Gastrocnemius medialis (tissue), 4 donors: ENCODE results near the gene ELOF1. TPM values are rescaled to one million over a fixed set of nuclear protein-coding genes. Genes with fewer than 3 reads are reported as not detected.

Experiments used
- ATAC-seq, 2 donors: fragments of 150-250 bp; one replicate each; pipeline ENCODE4 v1.9.1; 2016
- DNase-seq, 2 donors: peaks; one replicate each; pipeline ENCODE4 v3.0.0-alpha.2; 2019
- H3K27ac ChIP-seq, 4 donors: fragments of 200-600 bp; sonication (generic); 1 replicate in 1 of 4; 2 replicates in 3 of 4; pipeline ENCODE4 v1.5.1; 2016 to 2018; ENCODE audit warnings: mild to moderate bottlenecking in 2 of 4, moderate library complexity in 1 of 4
- H3K27me3 ChIP-seq, 3 donors: fragments of 200-600 bp; sonication (generic) in 2 of 3; 1 replicate in 1 of 3; 2 replicates in 2 of 3; pipeline versions ENCODE4 v1.5.1 to v1.6.0; 2016 to 2019; ENCODE audit warnings: mild to moderate bottlenecking in 1 of 3, moderate library complexity in 1 of 3
- H3K36me3 ChIP-seq, 2 donors: fragments of 200-600 bp; sonication (generic) in 1 of 2; one replicate each; pipeline ENCODE4 v1.5.1; 2017 to 2018
- H3K4me1 ChIP-seq, 2 donors: fragments of 200-600 bp; sonication (generic) in 1 of 2; one replicate each; pipeline ENCODE4 v1.5.1; 2016 to 2017; ENCODE audit warnings: mild to moderate bottlenecking in 2 of 2
- H3K4me3 ChIP-seq, 4 donors: fragments of 200-600 bp; sonication (generic) in 3 of 4; 1 replicate in 1 of 4; 2 replicates in 3 of 4; pipeline ENCODE4 v1.5.1; 2016 to 2019; ENCODE audit warnings: mild to moderate bottlenecking in 2 of 4
- H3K9me3 ChIP-seq, 3 donors: fragments of 200-600 bp; sonication (generic) in 2 of 3; 1 replicate in 1 of 3; 2 replicates in 2 of 3; pipeline ENCODE4 v1.5.1; 2016 to 2019
- POLR2A ChIP-seq, 2 donors: fragments of 450-650 bp; IDR thresholded peaks; one replicate each; pipeline ENCODE4 v1.6.1; 2017; ENCODE audit warnings: antibody characterized with exemption in 2 of 2, mild to moderate bottlenecking in 2 of 2, moderate library complexity in 2 of 2
- in situ Hi-C, 4 donors: fragments of 200-750 bp; cut with MboI; loops; one replicate each; pipeline versions ENCODE4 v1.15.0 to v1.8.0; 2017; ENCODE audit warnings: low sequenced_read_pairs in 4 of 4
- intact Hi-C: fragments of 100-400 bp; cut with DNase I; formaldehyde crosslinking; loops from one replicate; pipeline ENCODE4 v1.15.1; 2023; ENCODE audit warnings: low total_unique reads
- total RNA-seq, 4 donors: library from RNA; depleted of rRNA; stranded (reverse); fragments of >200 nt; gene quantifications; one replicate each; pipeline versions ENCODE4 v1.1.0 to v1.2.3, GENCODE V29; 2016
- TF ChIP-seq, protein P1 (sequence below), 5 experiments: fragments of 450-650 bp in 3 of 5; fragments of 200-600 bp in 2 of 5; sonication (generic) in 2 of 5; IDR thresholded peaks in 4 of 5; conservative IDR thresholded peaks in 1 of 5; 1 replicate in 4 of 5; 2 replicates in 1 of 5; pipeline ENCODE4 v1.5.1; 2016 to 2019; ENCODE audit warnings: antibody characterized with exemption in 5 of 5, mild to moderate bottlenecking in 3 of 5, moderate library complexity in 3 of 5

The ELOF1 gene
- total RNA-seq, 4 donors from 2014 or later: 21.5 to 37.5 (median 27.2) TPM

DNA sequence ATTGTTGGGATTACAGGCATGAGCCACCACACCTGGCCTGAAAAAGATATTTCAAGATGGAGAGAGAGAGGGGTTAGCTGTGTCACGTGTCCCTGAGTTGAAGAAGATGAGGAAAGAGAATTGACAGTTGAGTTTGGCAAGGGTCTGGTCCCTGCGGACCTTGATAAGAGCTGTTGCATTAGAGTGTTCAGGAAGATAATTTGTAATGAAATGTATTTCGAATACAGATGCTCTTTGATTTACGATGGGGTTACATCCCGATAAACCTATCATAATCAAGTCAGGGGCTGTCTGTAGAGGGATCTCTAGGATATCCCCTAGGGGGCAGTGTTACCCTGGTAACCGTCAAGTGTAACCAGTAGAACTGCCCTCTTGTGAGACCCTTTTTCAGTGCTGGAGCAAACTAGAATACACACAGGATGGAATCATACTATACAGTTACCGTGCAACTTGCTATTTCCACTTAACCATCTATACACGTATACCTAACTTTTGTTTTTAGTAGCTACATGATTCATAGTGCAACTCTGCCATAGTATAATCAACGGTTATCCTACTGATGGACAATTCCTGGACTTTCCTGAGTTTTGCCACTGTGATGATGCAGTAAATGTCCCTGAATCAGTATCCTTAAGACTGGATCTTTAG lies 1.5 kb upstream of the ELOF1 start:
- ATAC-seq (no peak), DNase-seq (no peak)
- Histone ChIP-seq H3K4me1 (peaks cover 22 to 25% of the 10 kb centered on the region in 2 donors), H3K9me3 (no peaks in the 10 kb centered on the region), H3K27me3 (no peaks in the 10 kb centered on the region), H3K36me3 (no peaks in the 10 kb centered on the region), H3K27ac (no peak overlapping the region), H3K4me3 (peak overlapping the region in 2 of 4 donors; percentile 57 to 88)
- in situ Hi-C loops: no loop called here
- TF ChIP-seq, protein P1, sequence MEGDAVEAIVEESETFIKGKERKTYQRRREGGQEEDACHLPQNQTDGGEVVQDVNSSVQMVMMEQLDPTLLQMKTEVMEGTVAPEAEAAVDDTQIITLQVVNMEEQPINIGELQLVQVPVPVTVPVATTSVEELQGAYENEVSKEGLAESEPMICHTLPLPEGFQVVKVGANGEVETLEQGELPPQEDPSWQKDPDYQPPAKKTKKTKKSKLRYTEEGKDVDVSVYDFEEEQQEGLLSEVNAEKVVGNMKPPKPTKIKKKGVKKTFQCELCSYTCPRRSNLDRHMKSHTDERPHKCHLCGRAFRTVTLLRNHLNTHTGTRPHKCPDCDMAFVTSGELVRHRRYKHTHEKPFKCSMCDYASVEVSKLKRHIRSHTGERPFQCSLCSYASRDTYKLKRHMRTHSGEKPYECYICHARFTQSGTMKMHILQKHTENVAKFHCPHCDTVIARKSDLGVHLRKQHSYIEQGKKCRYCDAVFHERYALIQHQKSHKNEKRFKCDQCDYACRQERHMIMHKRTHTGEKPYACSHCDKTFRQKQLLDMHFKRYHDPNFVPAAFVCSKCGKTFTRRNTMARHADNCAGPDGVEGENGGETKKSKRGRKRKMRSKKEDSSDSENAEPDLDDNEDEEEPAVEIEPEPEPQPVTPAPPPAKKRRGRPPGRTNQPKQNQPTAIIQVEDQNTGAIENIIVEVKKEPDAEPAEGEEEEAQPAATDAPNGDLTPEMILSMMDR (IDR thresholded peaks at IDR 0.05 in 4 of 5, conservative IDR thresholded peaks at IDR 0.05 in 1 of 5): peak in 4 of 5 experiments; percentile 34 to 52 (median 47)
- no peak for TF ChIP-seq POLR2A (IDR thresholded peaks at IDR 0.05)
- intact Hi-C loops: loop anchor here (1.0 kb wide), 1 partner anchor 27 kb away; no protein-coding TSS in a partner anchor

- no peak overlapping the region for H3K27ac ChIP-seq
- peaks cover 22 to 25% of the 10 kb centered on the region in 2 donors for H3K4me1 ChIP-seq
- no peak overlapping the region for H3K4me3 ChIP-seq
- TF ChIP-seq, protein P1 (IDR thresholded peaks at IDR 0.05 in 4 of 5, conservative IDR thresholded peaks at IDR 0.05 in 1 of 5): no peak
- TF ChIP-seq POLR2A (IDR thresholded peaks at IDR 0.05): no peak
- no peaks in the 10 kb centered on the region for H3K9me3 ChIP-seq
- H3K36me3 ChIP-seq: peaks cover 0 to 28% of the 10 kb centered on the region in 2 donors
- H3K27me3 ChIP-seq: no peaks in the 10 kb centered on the region
- in situ Hi-C loops: no loop called here
- ATAC-seq (no peak), DNase-seq (no peak)
- intact Hi-C loops: no loop called here
These were observed 2.2 kb downstream of the ELOF1 start for GRCh38 chr19:11556634-11557420.

- Histone ChIP-seq H3K27me3 (no peaks in the 10 kb centered on the region), H3K4me3 (no peak overlapping the region), H3K36me3 (peaks cover 0 to 28% of the 10 kb centered on the region in 2 donors), H3K27ac (no peak overlapping the region), H3K9me3 (no peaks in the 10 kb centered on the region), H3K4me1 (peaks cover 15 to 19% of the 10 kb centered on the region in 2 donors)
- DNase-seq: no peak
- TF ChIP-seq, protein P1 (IDR thresholded peaks at IDR 0.05 in 4 of 5, conservative IDR thresholded peaks at IDR 0.05 in 1 of 5): no peak
- no peak for TF ChIP-seq POLR2A (IDR thresholded peaks at IDR 0.05)
- ATAC-seq: no peak
- in situ Hi-C loops: no loop called here
- intact Hi-C loops: no loop called here
These were observed 3.8 kb downstream of the ELOF1 start for GRCh38 chr19:11555246-11555645.

- Histone ChIP-seq H3K4me1 (peaks cover 10 to 11% of the 10 kb centered on the region in 2 donors), H3K27me3 (no peaks in the 10 kb centered on the region), H3K4me3 (no peak overlapping the region), H3K36me3 (peaks cover 0 to 28% of the 10 kb centered on the region in 2 donors), H3K9me3 (no peaks in the 10 kb centered on the region), H3K27ac (no peak overlapping the region)
- intact Hi-C loops: no loop called here
- ATAC-seq (no peak), DNase-seq (no peak)
- in situ Hi-C loops: no loop called here
- TF ChIP-seq POLR2A (IDR thresholded peaks at IDR 0.05): no peak
- TF ChIP-seq, protein P1 (IDR thresholded peaks at IDR 0.05 in 4 of 5, conservative IDR thresholded peaks at IDR 0.05 in 1 of 5): no peak
These were observed 4.9 kb downstream of the ELOF1 start for GRCh38 chr19:11554160-11554559.
